SK-N-SH (cell line): ENCODE results near the gene TCEAL9. TPM values are rescaled to one million over a fixed set of nuclear protein-coding genes. Genes with fewer than 3 reads are reported as not detected.

Experiments used
- CTCF ChIA-PET: fragments of 300-600, 350-600 bp; formaldehyde crosslinking; extraction: SDS; loops from one replicate; lab custom pipeline; 2021; lab: Yijun Ruan, JAX
- POLR2A ChIA-PET: fragments of 350-600 bp; sonication (Branson Sonifier 250); formaldehyde crosslinking; extraction: SDS; loops from one replicate; lab custom pipeline; 2020; ENCODE audit warnings: antibody characterized with exemption, inconsistent platforms; lab: Yijun Ruan, JAX
- DNase-seq: peaks from one replicate; pipeline ENCODE4 v3.0.0; 2012
- H2AFZ ChIP-seq: fragments of 200-600 bp; sonication (generic); 2 replicates; pipeline ENCODE4 v1.8.1; 2016; ENCODE audit warnings: antibody characterized with exemption, mild to moderate bottlenecking, low read depth
- H3F3A ChIP-seq: fragments of 200-600 bp; sonication (generic); replicated peaks from 2 replicates; pipeline ENCODE3; 2016; ENCODE audit warnings: antibody characterized with exemption, mild to moderate bottlenecking; ENCODE audit not compliant: insufficient read depth
- H3K27ac ChIP-seq, 2 experiments: fragments of 200-500 bp in 1 of 2; fragments of 200-600 bp in 1 of 2; sonication (Bioruptor generic) in 1 of 2; sonication (generic), shearing (Covaris generic) in 1 of 2; 2 replicates each; pipeline versions ENCODE4 v1.5.1 to v1.6.1; 2014 to 2016; ENCODE audit warnings: low read depth in 2 of 2, inconsistent platforms in 1 of 2, low read length in 1 of 2, mild to moderate bottlenecking in 1 of 2, mixed read lengths in 1 of 2
- H3K27me3 ChIP-seq: fragments of 200-600 bp; sonication (generic), shearing (Covaris generic); 2 replicates; pipeline ENCODE4 v1.6.1; 2016; ENCODE audit warnings: mixed run types; ENCODE audit not compliant: insufficient read depth
- H3K36me3 ChIP-seq, 2 experiments: fragments of 200-500 bp in 1 of 2; fragments of 200-600 bp in 1 of 2; sonication (Bioruptor generic) in 1 of 2; sonication (generic) in 1 of 2; replicated peaks in 1 of 2; 2 replicates each; pipeline versions ENCODE3 to v1.5.1; 2014 to 2016; ENCODE audit warnings: low read length in 1 of 2, mild to moderate bottlenecking in 1 of 2; ENCODE audit not compliant: insufficient read depth in 2 of 2, control insufficient read depth in 1 of 2
- H3K4me1 ChIP-seq, 2 experiments: fragments of 200-500 bp in 1 of 2; fragments of 200-600 bp in 1 of 2; sonication (Bioruptor generic) in 1 of 2; sonication (generic), shearing (Covaris generic) in 1 of 2; 2 replicates each; pipeline versions ENCODE4 v1.5.1 to v1.6.1; 2014 to 2016; ENCODE audit warnings: low read depth in 1 of 2, low read length in 1 of 2, mixed run types in 1 of 2; ENCODE audit not compliant: insufficient read depth in 2 of 2, control insufficient read depth in 1 of 2
- H3K4me2 ChIP-seq: fragments of 200-600 bp; sonication (generic), shearing (Covaris generic); 2 replicates; pipeline ENCODE4 v1.6.1; 2017; ENCODE audit warnings: mixed run types
- H3K4me3 ChIP-seq, 2 experiments: fragments of 200-500 bp in 1 of 2; fragments of 200-600 bp in 1 of 2; sonication (Bioruptor generic) in 1 of 2; sonication (generic), shearing (Covaris generic) in 1 of 2; 2 replicates each; pipeline versions ENCODE4 v1.5.1 to v1.8.1; 2014 to 2016; ENCODE audit warnings: low read depth in 2 of 2, inconsistent platforms in 1 of 2, low read length in 1 of 2, mild to moderate bottlenecking in 1 of 2, mixed read lengths in 1 of 2, moderate library complexity in 1 of 2
- H3K79me2 ChIP-seq: fragments of 200-600 bp; sonication (generic); 2 replicates; pipeline ENCODE4 v1.8.1; 2017; ENCODE audit warnings: mild to moderate bottlenecking; ENCODE audit not compliant: insufficient read depth
- H3K9ac ChIP-seq: fragments of 200-600 bp; sonication (generic); 2 replicates; pipeline ENCODE4 v1.6.1; 2017; ENCODE audit warnings: mixed run types
- H3K9me2 ChIP-seq: fragments of 200-600 bp; sonication (generic); 2 replicates; pipeline ENCODE4 v1.6.1; 2017; ENCODE audit warnings: mixed run types
- H3K9me3 ChIP-seq: fragments of 200-600 bp; sonication (generic); 2 replicates; pipeline ENCODE4 v1.6.1; 2017; ENCODE audit warnings: mixed run types, mild to moderate bottlenecking, moderate library complexity
- H4K20me1 ChIP-seq: fragments of 200-600 bp; sonication (generic); 2 replicates; pipeline ENCODE4 v1.6.1; 2017; ENCODE audit warnings: mild to moderate bottlenecking, mixed run types; ENCODE audit not compliant: insufficient read depth
- EP300 ChIP-seq, 2 experiments: IDR thresholded peaks; 2 replicates each; pipeline versions ENCODE4 v1.4.0 to v1.6.1; 2012; ENCODE audit warnings: borderline replicate concordance in 1 of 2, low read depth in 1 of 2, low read length in 1 of 2
- EZH2phosphoT487 ChIP-seq: fragments of 200-600 bp; sonication (generic); IDR thresholded peaks from 2 replicates; pipeline ENCODE4 v1.6.1; 2017; ENCODE audit warnings: low read depth, mixed run types, mild to moderate bottlenecking, antibody characterized with exemption, moderate library complexity, borderline replicate concordance
- FOXJ3 ChIP-seq: sonication (generic); formaldehyde crosslinking; IDR thresholded peaks from 2 replicates; pipeline ENCODE4 v1.5.1; 2020; ENCODE audit warnings: mild to moderate bottlenecking, missing genetic modification reagents
- FOXM1 ChIP-seq: IDR thresholded peaks from 2 replicates; pipeline ENCODE4 v1.4.0; 2012; ENCODE audit warnings: low read depth, mild to moderate bottlenecking
- JUND ChIP-seq: IDR thresholded peaks from 2 replicates; pipeline ENCODE4 v1.4.0; 2012
- MXI1 ChIP-seq: IDR thresholded peaks from 2 replicates; pipeline ENCODE4 v1.6.1; 2012; ENCODE audit warnings: mild to moderate bottlenecking, low read depth, low read length, improper control_type of control experiment
- POLR2AphosphoS5 ChIP-seq: IDR thresholded peaks from 2 replicates; pipeline ENCODE4 v1.6.1; 2012; ENCODE audit warnings: low read depth, low read length
- SIN3A ChIP-seq: IDR thresholded peaks from 2 replicates; pipeline ENCODE4 v1.6.1; 2012; ENCODE audit warnings: low read depth, mild to moderate bottlenecking, low read length, moderate library complexity, borderline replicate concordance
- SMC3 ChIP-seq: IDR thresholded peaks from 2 replicates; pipeline ENCODE4 v1.6.1; 2012; ENCODE audit warnings: low read depth, low read length, improper control_type of control experiment
- TEAD4 ChIP-seq: IDR thresholded peaks from 2 replicates; pipeline ENCODE4 v1.4.0; 2012; ENCODE audit warnings: mild to moderate bottlenecking, borderline replicate concordance; ENCODE audit not compliant: insufficient read depth
- WGBS: methylation state at CpG from one replicate; pipeline ENCODE4 v1.1.6; 2017; ENCODE audit warnings: low lambda C conversion rate; 5-methylcytosine and 5-hydroxymethylcytosine counted together
- polyA plus RNA-seq, 3 experiments: library from polyadenylated mRNA; depleted of rRNA; stranded (reverse); fragments of >200 nt; gene quantifications; 2 replicates each; pipeline ENCODE4 v1.2.3, GENCODE V29; 2012
- TF ChIP-seq, protein P1 (sequence below): IDR thresholded peaks from 2 replicates; pipeline ENCODE4 v1.4.0; 2012; ENCODE audit warnings: low read depth, borderline replicate concordance
- TF ChIP-seq, protein P2 (sequence below): IDR thresholded peaks from 2 replicates; pipeline ENCODE4; 2012
- TF ChIP-seq, protein P3 (sequence below): fragments of 150-350 bp; IDR thresholded peaks from 2 replicates; pipeline ENCODE4 v1.6.1; 2017; ENCODE audit warnings: antibody characterized with exemption, low read length, low read depth, borderline replicate concordance

TCEAL9 gene
- polyA plus RNA-seq, 1 of the 3 experiments (the other 2 are of a cell fraction) = 27.7 TPM

DNA sequence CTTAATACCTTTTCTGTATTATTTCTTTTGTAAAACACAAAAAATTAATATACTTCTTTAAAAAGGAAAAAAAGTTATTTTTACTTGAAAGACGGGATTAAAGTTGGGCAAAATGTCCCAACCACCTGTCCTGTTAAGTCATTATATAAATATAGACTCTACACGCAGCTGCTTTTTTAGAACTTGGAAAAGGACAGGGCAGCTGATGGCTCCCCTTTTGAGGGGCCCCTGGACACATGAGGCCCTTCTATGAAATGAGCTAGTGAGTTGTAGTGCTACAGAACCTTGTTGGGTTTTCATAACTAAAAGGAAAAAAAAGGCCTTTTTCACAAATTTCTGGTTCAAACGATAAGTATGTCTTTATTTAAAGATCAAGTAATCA is 44.9 kb upstream of the TCEAL9 start:
- peak overlapping the region in 1 of 2 experiments; percentile 62; a peak in 2 of 4 replicates for H3K4me3 ChIP-seq
- no peaks in the 10 kb centered on the region for H3K79me2 ChIP-seq
- no peaks in the 10 kb centered on the region for H3F3A ChIP-seq
- no peak overlapping the region for H3K4me2 ChIP-seq
- peaks cover 0 to 3% of the 10 kb centered on the region in 2 experiments; a peak in 1 of 4 replicates for H3K4me1 ChIP-seq
- ChIA-PET CTCF (no interaction called here), POLR2A (interaction anchor here (2.0 kb wide), 1 partner anchor 18 kb away, joined by 6 read pairs; the partner anchor contains the start of gene TCEAL7)
- H3K36me3 ChIP-seq = no peaks in the 10 kb centered on the region
- H3K9ac ChIP-seq = no peak overlapping the region
- H3K9me3 ChIP-seq = no peaks in the 10 kb centered on the region
- H3K9me2 ChIP-seq = no peaks in the 10 kb centered on the region
- TF ChIP-seq SIN3A (no peak), EP300 (IDR thresholded peaks at IDR 0.05; ENCODE audit: borderline replicate concordance in 1 of 2, low read depth in 1 of 2, low read length in 1 of 2) (no peak), SMC3 (no peak), FOXJ3 (CRISPR knock-in tag) (no peak), EZH2phosphoT487 (no peak)
- H3K27me3 ChIP-seq = peaks cover 4% of the 10 kb centered on the region
- H3K27ac ChIP-seq = no peak overlapping the region
- 43% methylated on average over 3 of the region's 3 CpGs for WGBS
- DNase-seq = no peak
- H2AFZ ChIP-seq = peak overlapping the region; percentile 81; the same call in 1 of the 2 replicates
- H4K20me1 ChIP-seq = no peaks in the 10 kb centered on the region

DNA sequence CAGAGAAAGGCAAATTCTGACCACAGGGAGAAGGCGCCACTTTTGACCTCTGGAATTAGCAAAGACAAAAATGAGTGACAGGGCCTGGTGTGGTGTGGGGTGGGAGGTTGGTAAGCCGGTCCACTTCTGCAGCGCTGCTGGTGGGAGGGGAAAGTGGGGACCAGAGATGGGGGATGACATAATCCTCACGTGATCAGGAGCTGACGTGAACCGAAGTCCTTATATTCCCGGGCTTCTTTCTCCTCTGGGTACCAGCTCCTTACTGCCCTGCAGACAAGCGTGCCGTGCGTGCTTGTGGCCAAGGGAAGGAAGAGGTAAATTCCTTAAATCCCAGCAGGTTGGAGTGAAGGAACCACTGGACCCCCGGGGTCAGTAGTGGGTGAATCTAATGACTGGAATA is 26.3 kb upstream of the TCEAL9 start, which contains the start of gene TCEAL7:
Gene TCEAL7 (plus strand): TSS at position 249 of the 400 bp plus-strand sequence. CDS start 1,165 bp downstream, outside the sequence.
- ChIA-PET CTCF (interaction anchor here (0.9 to 1.2 kb wide), 3 partner anchors 20 to 134 kb away, joined by 3 to 4 read pairs (median 3); no protein-coding TSS in a partner anchor), POLR2A (interaction anchor here (0.7 to 2.5 kb wide), 6 partner anchors 8 to 76 kb away, joined by 3 to 14 read pairs (median 8); partner anchors contain the start of genes BEX2, BEX3, TCEAL5 and TCEAL8)
- WGBS = 21% methylated on average over 11 of the region's 11 CpGs
- peak within 1 kb of the TSS; percentile 42 to 54 for H3K4me3 ChIP-seq
- H3K27me3 ChIP-seq = no peaks in the 10 kb centered on the region; the same call in 1 of the 2 replicates
- H3K4me2 ChIP-seq = peak within 1 kb of the TSS; percentile 65
- H3F3A ChIP-seq = no peaks in the 10 kb centered on the region
- H2AFZ ChIP-seq = peak within 1 kb of the TSS; percentile 86
- no peaks in the 10 kb centered on the region for H3K79me2 ChIP-seq
- H3K9me3 ChIP-seq = no peaks in the 10 kb centered on the region
- peak within 1 kb of the TSS; percentile 55 for H3K9ac ChIP-seq
- H3K36me3 ChIP-seq = peaks cover 6 to 9% of the 10 kb centered on the region in 2 experiments
- peak within 1 kb of the TSS; percentile 59 to 84; a peak in 3 of 4 replicates for H3K27ac ChIP-seq
- TF ChIP-seq, protein P1, sequence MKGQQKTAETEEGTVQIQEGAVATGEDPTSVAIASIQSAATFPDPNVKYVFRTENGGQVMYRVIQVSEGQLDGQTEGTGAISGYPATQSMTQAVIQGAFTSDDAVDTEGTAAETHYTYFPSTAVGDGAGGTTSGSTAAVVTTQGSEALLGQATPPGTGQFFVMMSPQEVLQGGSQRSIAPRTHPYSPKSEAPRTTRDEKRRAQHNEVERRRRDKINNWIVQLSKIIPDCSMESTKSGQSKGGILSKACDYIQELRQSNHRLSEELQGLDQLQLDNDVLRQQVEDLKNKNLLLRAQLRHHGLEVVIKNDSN = peak; percentile 89
- TF ChIP-seq, protein P2, sequence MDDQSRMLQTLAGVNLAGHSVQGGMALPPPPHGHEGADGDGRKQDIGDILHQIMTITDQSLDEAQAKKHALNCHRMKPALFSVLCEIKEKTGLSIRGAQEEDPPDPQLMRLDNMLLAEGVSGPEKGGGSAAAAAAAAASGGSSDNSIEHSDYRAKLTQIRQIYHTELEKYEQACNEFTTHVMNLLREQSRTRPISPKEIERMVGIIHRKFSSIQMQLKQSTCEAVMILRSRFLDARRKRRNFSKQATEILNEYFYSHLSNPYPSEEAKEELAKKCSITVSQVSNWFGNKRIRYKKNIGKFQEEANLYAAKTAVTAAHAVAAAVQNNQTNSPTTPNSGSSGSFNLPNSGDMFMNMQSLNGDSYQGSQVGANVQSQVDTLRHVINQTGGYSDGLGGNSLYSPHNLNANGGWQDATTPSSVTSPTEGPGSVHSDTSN = peak; percentile 24; the same call in 1 of the 2 replicates
- TF ChIP-seq EP300 (IDR thresholded peaks at IDR 0.05; ENCODE audit: borderline replicate concordance in 1 of 2, low read depth in 1 of 2, low read length in 1 of 2) (no peak), FOXM1 (no peak), MXI1 (no peak; the same call in 1 of the 2 replicates), POLR2AphosphoS5 (peak; percentile 54; the same call in 1 of the 2 replicates), JUND (no peak), TEAD4 (0 out of 2 replicates have a peak, but pooled peaks have one; percentile 1)
- TF ChIP-seq, protein P3, sequence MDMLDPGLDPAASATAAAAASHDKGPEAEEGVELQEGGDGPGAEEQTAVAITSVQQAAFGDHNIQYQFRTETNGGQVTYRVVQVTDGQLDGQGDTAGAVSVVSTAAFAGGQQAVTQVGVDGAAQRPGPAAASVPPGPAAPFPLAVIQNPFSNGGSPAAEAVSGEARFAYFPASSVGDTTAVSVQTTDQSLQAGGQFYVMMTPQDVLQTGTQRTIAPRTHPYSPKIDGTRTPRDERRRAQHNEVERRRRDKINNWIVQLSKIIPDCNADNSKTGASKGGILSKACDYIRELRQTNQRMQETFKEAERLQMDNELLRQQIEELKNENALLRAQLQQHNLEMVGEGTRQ = peak; percentile 67
- peak; percentile 81 for DNase-seq
- H3K9me2 ChIP-seq = no peaks in the 10 kb centered on the region
- H4K20me1 ChIP-seq = no peaks in the 10 kb centered on the region
- H3K4me1 ChIP-seq = no peaks in the 10 kb centered on the region
